ENCODE data around the gene ACTL8.

Gene ACTL8

DNA sequence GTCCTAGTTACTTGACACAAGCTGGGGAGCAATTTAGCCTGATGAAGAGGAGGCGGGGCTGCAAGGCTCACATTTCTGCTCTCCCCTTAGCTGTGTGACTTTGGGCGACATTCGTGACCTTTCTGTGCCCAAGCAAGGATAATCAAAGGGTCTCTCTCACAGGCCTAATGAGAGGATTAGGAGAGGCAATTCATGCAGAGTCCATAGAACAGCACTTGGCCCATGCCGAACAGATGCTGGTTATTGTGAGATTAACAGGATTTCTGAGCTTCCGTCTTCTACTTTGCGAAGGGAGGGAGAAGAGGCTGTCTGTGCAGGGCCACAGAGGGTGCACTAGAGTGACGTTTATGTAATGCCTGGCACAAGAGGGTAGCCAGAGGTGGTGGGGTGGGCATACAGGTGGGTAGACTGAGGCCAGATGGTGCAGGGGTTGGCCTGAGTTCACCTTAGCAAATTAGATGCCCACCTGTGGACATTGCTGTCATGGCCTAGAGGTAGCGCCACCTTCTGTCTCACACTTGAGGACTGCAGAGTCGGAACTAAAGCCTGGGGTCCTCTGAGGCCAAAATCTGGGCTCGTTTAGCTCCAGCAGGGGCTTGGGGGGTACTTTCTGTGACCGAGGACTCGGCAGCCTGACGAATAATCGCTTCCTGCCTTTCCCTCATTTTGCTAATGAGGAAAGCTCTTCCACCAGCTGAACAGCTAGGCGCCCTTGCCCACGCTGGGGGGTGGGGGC is 18.6 kb downstream of the ACTL8 start:
- no peak for DNase-seq

DNA sequence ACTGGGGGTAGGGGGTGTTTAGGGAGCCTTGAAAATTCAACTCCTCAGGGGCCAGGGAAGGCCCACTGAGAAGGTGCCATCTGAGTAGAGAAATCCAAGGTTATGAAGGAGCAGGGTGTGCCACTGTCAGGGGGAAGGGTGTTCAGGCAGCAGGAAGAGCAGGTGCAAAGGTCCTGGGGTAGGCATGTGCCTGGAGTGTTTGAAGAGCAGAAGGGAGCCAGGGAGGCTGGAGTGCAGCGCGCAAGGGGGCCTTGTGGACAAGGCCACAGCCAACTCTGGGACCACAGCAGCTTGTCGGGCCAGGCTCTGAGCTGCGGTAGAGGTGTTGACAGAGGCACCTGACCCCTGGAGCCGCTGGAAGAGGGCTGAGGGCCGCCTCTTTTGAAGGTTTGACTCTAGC is 19.3 kb downstream of the ACTL8 start:
- no peak for DNase-seq

DNA sequence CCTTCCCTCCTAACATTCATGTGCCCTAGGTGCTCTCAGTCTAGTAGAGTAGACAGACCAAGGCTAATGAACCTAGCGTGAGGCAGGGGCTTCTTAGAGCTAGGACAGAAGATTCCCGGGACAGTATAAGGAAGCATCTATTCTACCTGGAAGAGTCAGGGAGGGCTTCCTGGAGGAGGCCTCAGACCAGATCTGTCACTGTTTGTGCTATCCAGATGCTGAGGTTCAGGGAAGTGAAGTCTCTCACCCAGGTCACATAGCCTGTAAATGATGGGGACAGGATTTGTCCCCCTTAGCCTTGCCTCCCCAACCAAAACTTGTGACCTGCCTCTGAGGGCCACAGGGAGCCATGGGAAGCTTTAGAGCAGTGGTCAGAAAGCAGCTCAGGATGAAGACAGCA is 20.7 kb downstream of the ACTL8 start:
- DNase-seq: no peak

DNA sequence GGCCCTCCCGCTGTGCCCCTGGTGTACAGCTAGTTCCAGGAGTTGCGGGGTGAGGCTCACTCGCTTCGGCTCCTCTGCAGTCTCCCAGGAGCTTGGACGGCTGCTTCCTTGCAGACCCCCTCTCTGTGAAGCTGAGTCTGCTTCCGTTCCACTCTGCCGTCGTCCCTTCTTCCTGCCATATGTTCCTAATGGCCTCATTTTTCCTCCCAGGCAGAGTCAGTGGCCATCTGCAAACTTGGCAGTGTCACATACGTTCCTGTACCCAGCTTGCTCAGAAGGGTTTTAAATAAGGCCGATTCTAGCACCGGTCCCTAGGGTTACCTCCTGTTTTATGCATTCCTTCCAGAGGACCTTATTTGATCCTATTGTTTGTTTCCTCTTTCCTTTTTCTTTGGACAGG is 21.3 kb downstream of the ACTL8 start:
- DNase-seq: no peak

DNA sequence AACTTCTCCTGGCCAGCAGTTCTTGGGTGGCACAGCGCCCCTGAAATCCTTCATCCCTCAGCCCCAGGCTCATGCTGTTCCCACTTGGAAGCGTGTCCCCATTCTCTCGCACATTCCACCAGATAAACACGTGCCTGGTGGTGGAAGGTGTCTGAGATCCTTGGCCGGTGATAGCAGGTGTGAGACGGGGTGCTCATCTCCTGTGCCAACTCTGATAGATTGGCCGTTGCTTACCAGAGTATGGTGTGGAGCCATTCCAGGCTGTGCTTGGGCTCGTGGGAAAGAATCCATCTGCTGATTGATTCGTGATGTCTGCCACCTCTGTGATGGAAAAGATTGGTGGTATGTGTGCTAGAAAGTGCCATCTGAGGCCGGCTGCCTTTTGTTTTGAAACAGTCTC is 22.2 kb downstream of the ACTL8 start:
- DNase-seq: no peak

DNA sequence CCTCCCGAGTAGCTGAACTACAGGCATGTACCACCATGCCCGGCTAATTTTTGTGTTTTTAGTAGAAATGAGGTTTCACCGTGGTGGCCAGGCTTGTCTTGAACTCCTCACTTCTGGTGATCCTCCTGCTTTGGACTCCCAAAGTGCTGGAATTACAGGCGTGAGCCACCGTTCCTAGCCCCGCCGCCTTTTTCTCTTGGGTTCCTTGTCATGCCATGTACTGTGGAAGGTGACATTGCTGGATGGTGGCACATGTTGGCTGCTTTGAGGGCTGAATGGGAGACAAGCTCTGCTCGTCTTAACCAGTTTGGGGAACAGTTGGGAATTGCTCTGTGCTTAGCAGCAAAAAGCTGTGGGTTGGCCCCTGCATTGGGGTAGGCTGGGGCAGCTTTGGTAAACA is 22.7 kb downstream of the ACTL8 start:
- DNase-seq: no peak

DNA sequence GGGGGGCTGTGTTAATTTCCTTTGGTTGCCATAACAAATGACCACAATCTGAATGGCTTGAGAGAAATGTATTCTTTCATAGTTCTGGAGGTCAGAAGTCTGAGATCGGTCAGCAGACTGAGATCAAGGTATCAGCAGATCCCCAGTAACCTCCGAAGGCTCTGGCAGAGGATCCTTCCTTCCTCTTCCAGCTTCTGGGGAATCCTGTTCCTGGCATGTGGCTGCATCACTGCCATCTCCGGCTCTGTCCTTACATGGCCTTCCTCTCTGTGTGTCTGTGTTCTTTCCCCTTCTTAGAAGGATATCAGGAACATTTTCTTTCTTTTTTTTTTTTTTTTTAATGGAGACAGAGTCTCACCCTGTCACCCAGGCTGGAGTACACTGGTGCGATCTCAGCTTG is 25.8 kb downstream of the ACTL8 start:
- DNase-seq: no peak

DNA sequence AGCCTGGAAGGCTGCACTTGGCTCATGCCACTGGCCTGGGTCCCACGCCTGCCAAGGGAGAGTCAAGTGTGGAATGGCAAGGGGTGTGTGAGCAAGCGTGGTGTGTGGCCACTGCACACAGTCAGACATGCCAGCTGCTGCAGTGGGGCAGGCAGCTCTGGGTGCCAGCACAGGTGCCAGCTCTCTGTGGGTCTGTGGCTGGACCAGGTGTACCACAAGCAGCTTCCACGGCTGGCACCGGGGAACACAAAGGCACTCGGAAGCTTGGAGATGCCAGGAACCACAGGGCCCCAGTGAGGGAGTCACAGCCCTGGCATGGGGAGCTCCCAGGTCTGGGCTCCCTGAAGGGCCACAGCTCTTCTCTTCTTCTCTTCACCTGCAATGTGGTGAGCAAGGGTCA is 34.8 kb downstream of the ACTL8 start:
- DNase-seq: no peak

DNA sequence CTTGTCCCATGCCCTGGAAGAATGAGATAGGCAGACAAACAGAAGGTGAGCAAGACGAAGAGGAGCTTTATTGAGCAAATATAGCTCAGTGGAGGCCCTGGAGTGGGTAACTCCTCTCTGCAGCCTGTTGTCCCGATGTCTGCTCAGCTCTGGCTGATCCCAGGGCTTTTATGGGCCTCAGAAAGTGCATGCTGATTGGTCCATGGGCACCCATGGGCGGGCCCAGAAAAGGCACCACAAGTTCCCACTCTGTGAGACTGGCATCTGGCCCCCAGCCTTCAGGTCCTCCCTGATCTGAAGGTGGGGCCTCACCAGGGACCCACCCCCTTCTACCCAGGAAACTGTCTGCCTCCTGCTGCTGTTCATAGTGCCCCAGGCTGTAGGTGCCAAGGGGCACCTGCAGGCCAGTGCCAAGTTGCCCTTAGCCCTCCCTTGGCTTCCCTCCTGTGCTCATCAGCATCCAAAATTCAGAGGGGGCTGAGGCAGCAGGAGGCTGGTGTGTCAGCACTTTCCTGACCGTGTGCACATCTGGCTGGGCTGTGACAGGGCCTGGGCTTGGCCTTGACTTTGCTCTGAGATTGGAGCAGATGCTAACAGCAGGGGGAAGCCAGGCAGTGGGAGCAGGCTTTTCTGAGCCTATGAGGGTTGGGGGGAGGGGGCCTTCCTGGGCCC is 35.4 kb downstream of the ACTL8 start:
- no peak for DNase-seq

DNA sequence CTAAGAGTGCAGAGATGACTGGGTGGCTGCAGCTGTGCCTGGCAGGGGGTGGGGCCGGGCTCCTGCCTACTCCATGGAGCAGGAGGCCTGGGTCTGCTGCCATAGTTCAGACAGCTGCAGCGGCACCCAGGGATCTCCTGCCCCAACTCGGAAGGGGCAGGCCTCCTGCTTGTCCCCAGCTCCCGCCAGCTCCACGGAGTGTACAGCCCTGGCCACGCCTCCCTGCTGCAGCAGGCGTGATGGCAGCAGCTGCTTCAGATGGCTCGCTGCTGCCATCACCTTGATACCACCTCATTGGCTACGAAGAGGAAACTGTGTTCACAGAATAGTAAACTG is 35.9 kb downstream of the ACTL8 start:
- no peak for DNase-seq

DNA sequence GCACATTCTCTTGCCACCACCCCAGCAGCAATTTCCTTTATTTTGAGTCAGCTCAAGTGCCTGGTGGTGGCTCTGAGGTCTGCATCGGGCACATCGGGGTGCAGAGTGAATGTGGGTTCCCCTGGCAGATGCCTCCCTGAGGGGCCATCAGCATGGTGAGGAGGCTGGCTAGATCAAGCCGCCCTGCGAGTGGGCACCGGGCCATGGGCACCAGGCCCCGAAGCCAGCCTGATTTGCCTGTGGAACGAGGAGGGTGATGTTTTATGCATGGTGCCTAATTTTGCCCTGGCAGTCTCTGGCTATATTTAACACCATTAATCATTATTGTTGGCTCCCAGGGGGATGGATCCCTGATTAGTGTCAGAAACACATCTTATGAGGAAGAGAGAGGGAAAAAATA is 36.3 kb downstream of the ACTL8 start:
- DNase-seq: no peak

DNA sequence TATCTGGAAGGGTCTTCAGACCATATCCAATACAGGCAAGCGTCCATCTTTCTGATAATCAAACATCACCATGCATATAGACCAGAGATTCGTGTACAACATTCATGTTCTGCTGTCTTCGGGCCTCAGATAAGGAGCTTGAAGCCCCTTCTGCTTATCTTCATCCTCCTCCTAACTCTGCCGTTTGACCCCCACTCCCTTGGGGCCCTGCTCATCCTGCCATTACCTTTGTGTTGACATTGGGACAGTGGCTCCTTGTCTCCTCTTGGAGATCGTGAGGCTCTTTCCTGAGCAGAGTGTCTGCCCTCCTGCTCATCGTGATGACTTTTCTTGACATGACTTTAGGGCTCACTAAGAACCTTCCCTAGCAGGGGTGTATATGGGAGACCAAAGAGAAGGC is 37.3 kb downstream of the ACTL8 start:
- DNase-seq: no peak

DNA sequence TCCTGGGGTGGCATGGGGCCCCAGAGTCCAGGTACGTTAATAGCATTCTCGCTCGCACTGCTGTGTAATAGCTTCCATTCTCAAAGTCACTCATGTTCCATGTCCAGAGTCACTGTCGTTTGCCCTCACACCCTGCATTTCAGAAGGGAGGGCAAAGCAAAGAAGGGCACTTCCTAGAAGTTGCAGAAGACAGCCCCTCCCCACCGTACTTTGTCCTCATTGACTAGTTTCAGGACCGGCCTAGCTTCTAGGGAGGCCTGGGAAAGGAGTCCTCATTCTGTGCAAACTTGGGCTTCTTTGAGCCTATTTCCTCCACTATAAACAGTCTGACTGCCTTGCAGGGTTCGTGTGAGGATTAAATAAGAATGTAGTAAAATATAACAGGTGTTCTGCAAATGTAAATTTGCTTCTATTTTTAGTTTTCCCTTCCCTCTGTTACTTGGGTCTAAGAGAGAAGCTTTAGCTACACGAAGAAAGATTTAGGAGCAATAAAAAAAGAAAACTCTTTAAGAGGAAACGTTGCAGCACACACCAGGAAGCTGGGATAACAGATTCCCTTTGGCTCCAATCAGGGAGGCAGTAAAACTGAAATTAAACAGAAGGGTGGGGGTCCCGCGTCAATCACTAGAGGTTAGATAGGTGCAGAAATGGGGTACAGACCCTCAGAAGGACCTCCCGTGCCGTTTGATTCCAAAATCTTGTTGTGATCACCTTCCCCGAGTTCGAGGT is 40.1 kb downstream of the ACTL8 start:
- DNase-seq: no peak

DNA sequence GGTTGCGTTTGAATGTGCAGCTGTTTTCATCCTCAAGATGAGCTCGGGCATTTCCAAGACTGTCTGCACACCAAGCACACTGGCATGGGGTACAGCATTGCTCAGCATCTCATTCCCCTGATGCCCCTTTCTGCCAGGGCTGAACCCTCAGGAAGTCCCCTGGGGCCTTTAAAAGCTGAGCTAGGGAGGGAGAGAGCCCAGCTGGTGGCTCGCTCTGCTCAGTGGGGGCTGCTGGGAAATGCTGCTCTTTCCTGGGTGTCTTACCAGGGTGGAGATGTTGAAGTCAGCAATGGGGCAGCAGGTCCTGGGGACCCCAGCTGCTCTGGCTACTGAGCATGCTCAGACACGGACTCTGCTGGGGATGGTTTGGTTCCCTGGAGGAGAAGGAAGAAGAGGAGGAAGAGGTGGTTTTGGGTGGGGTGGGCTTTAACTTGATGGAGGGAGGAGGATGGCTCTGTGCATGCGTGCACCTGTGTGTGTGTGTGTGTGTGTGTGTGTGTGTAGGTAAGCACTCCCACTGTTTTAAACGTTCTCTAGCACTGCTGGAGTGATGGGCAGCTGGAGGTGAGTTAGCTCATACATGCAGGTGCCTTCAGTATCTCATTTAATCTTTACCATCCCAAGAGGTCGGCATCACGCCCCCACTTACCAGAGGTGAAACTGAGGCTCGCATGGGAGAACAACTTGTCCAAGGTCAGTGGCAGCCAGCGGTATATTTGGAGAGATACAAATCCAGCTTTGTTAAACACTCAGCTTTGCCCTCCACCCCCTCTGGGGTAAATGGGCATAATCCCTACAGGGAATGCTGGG is 40.9 kb downstream of the ACTL8 start:
- no peak for DNase-seq

DNA sequence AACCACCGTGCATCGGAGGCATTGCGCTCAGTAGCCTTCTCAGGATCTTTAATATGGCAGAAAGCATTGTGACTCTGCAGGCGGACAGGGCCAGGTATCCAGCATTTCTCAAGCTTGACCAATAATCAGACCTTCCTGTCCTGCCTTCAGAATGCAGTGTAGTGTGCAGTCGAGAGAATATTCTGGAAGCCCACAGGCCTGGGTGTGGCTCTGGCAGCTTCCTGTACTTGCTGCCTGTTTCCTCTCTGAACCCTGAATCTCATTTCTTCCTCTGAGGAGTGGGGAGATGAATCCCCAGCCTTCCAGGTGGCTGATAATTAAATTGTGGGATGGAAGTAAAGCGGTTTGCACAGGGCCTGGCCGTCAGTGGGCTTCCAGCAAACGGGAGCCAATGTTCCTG is 42.3 kb downstream of the ACTL8 start:
- DNase-seq: no peak

DNA sequence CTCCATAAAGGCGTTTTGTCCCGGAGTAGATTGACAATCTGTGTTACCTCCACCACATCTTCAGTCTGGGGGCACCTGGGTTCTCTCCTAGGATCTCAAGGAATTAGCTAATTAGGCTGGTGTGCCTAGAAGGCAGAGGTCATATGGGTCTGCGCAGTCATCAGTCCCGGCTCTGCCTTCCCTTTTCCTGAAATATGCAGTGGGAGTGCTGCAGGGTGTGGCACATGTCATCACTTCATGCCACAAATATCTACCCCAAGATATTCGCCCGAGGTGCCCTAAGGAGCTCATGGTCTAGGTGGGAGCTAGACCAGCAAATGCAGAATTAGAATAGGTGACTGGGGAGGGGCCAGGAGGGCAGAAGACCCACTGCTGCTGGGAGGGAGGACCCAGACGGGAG is 42.9 kb downstream of the ACTL8 start:
- DNase-seq: no peak

DNA sequence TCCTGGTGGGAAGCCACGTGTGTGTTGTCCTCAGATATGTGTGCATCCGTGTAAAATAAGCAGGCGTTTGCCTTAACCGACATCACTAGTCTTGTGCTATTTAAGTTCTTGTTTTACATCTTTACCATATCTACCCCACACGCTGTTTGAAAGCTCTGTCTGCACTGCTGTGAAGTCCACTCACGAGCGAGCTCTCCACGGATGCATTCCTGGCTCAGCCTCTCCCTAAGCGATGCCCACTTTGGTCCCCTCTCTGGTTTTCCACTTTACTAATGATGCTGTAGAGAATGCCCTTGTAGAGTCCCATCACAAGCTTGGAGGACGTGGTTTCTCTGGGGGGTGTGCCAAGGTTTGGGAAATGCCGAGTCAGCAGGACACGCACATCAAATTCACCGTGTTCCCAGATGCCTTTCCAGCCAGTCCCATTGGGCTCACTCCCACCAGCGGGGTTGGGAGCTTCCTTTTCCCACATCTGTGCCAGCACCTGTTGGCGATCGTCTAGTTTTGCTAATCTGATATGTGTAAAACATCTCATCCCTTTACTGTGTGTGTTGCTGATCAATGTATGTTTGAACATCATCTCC is 43.8 kb downstream of the ACTL8 start:
- DNase-seq: no peak

DNA sequence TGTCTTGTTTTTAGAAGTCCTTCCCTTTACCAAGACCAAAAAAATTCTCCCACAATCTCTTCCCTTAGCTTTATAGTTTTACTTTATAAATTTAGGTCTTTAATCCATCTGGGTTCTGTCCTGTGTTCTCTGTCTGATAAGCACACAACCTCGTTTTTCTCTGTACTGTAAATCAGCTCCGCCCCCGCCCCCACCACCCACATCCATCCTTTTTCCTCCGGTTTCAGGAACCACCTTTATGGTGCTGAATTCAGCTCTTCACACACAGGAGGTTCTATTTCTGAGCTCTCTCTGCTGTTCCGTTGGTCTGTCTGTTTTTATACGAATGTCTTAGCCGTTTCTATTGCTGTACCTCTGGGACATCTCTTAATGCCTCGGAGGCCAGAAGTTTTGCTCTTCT is 44.5 kb downstream of the ACTL8 start:
- no peak for DNase-seq

DNA sequence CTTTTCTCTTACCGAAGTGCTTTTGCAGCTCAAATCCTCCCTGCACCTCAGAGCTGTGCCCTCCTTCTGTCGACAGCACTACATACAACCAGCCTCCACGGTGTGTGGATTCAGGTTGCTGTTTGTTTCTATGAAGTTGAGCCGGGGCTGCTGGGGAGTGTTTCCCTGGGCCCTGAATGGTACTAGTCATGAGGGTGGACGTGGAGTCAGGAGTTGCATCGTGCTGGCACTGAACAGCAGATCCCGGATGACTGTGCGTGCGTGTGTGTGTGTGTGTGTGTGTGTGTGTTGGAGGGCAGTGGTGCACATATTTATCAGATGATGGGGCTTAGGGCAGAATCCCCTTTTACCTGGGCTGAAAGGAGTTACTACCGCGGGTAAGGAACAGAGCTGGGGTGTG is 47.0 kb downstream of the ACTL8 start:
- DNase-seq: no peak

DNA sequence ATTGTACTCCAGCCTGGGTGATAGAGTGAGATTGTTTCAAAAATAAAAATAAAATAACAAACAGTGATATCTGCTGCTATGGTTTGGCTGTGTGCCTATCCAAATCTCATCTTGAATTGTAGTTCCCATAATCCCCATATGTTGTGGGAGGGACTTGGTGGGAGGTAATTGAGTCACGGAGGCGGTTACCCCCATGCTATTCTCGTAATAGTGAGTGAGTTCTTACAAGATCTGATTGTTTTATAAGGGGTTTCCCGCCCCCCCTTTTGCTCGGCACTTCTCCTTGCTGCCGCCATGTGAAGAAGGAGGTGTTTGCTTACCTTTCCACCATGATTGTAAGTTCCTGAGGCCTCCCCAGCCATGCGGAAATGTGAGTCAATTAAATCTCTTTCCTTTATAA is 47.8 kb downstream of the ACTL8 start:
- no peak for DNase-seq

DNA sequence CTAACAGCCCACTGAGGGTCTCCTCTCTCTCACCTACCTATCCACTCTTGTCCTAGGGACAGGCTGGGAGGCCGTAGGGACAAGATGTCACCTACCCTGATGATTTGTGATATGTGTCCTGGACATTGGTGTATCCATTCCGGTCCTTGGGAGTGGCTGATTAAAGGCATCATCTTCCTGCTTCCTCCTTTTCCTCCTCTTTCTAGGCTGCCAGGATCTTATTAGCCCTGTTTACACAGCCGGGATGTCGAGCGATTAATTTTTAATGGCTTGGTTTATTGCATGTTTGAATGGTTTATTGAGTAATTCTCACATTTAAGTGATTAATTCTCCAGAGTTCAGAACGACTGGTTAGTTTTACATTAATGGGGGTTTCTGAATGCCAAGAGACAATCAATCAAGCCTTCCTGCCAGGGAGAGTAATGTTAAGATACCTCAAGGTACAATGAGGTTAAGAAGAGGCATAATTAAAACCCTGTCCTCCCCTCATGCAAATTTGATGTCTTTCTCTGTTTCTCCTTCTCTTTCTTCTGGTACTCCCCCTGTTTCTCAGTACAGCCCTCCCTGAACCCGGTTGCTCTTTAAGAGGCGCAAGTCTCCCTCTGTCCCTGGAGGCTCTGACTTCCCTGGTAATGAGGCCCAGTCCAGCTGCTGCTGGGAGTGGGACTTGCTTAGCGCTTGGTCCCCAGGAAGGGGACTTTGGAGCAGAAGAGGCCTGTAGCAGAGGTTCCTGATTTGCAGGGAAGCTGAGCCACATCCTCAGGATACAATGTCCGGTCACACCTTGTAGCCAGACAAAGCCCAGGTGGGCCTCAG is 50.9 kb downstream of the ACTL8 start:
- DNase-seq: no peak

DNA sequence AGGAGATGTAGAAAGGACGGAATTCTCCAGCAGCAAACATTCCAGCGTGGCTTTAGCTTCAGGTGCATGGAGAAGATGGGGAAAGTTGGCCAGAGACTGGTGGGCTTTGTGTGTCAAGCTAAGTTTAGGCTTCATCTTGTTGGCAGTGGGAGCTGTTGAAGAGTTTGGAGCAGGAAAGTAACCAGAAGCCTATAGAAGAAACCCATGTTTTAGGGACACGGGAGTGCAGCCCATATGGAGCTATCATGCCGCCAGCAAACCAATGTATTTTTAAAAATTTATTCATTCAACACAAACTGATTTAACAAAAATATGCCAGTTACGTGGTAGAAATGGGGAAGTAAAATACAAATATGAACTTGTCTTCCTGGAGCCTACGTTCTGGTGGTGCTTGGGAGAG is 53.7 kb downstream of the ACTL8 start:
- no peak for DNase-seq
